Measurements from ENCODE around the gene BRCC3. TPM values are rescaled to one million over a fixed set of nuclear protein-coding genes. Genes with fewer than 3 reads are reported as not detected.
A peak's percentile ranks its signal among the peaks of the same experiment; 100 is the strongest.

The BRCC3 gene
- polyA plus RNA-seq, 1 of the 3 experiments (the other 2 are of a cell fraction): 11.2 TPM

DNA sequence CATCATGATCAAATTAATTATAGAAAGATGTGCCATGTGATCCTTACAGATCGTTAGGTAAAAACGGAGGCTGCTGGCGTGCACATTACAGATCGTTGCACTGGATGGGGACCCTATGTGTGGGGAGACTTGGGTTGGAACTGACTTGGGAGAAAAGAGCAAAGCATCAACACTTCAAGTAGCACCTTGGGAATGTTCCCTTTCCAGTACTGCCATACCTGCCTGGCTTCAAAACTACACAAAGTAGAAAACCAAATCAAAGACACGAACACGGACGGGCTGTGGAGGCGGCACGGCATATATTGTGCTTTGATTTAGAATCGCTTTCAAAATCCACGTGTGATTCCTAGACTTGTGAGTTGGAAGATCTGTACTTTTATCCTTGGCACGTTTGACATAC is 1.3 kb upstream of the BRCC3 start:
- Histone ChIP-seq H3K9me2 (no peaks in the 10 kb centered on the region), H3K4me1 (ENCODE audit: control insufficient read depth in 1 of 2, insufficient read depth in 2 of 2, low read depth in 1 of 2, low read length in 1 of 2) (no peaks in the 10 kb centered on the region; a peak in 2 of 4 replicates), H3K4me2 (peak overlapping the region; percentile 68), H3F3A (replicated peaks; ENCODE audit: insufficient read depth) (peaks cover 5% of the 10 kb centered on the region), H3K4me3 (ENCODE audit: low read depth in 2 of 2, low read length in 1 of 2) (peak overlapping the region; percentile 64), H3K27ac (ENCODE audit: low read depth in 2 of 2, low read length in 1 of 2) (peak overlapping the region in 1 of 2 experiments; percentile 75; a peak in 2 of 4 replicates), H3K36me3 (replicated peaks in 1 of 2; ENCODE audit: control insufficient read depth in 1 of 2, insufficient read depth in 2 of 2, low read length in 1 of 2) (peaks cover 0 to 10% of the 10 kb centered on the region in 2 experiments), H3K9me3 (no peaks in the 10 kb centered on the region), H3K79me2 (ENCODE audit: insufficient read depth) (peaks cover 43% of the 10 kb centered on the region), H2AFZ (ENCODE audit: low read depth) (peak overlapping the region; percentile 60; the same call in 1 of the 2 replicates), H4K20me1 (ENCODE audit: insufficient read depth) (no peaks in the 10 kb centered on the region), H3K9ac (peak overlapping the region; percentile 83), H3K27me3 (ENCODE audit: insufficient read depth) (no peaks in the 10 kb centered on the region)
- POLR2A ChIA-PET: no interaction called here
- CTCF ChIA-PET: interaction anchor here (6.9 kb wide), 1 partner anchor 13 kb away, joined by 35 read pairs; no protein-coding TSS in a partner anchor
- TF ChIP-seq, protein P1, sequence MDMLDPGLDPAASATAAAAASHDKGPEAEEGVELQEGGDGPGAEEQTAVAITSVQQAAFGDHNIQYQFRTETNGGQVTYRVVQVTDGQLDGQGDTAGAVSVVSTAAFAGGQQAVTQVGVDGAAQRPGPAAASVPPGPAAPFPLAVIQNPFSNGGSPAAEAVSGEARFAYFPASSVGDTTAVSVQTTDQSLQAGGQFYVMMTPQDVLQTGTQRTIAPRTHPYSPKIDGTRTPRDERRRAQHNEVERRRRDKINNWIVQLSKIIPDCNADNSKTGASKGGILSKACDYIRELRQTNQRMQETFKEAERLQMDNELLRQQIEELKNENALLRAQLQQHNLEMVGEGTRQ (IDR thresholded peaks at IDR 0.05; ENCODE audit: borderline replicate concordance, low read depth, low read length): no peak
- no peak for TF ChIP-seq MEF2A (IDR thresholded peaks at IDR 0.05; ENCODE audit: borderline replicate concordance, low read depth)
- WGBS (ENCODE audit: low lambda C conversion rate): 6% methylated on average over 12 of the region's 12 CpGs
- no peak for DNase-seq

DNA sequence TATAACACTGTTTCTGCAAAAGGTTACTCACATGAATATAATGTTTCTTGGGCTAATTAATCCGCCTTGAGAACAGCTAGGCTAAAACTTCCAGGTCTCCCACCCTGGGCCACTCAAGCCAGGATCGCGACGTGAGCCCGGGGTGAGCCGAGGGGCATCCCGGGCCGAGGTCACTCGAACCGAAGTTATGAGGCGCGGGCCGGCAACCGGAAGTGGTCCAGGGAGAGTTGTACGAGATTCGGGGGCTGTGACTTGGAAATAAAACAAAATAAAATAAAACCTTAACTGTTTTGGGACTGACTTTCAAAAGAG is 689 bp upstream of the BRCC3 start:
- Histone ChIP-seq H3K79me2 (ENCODE audit: insufficient read depth) (peaks cover 43% of the 10 kb centered on the region), H2AFZ (ENCODE audit: low read depth) (peak overlapping the region; percentile 60; the same call in 1 of the 2 replicates), H4K20me1 (ENCODE audit: insufficient read depth) (no peaks in the 10 kb centered on the region), H3K9ac (peak overlapping the region; percentile 83), H3K27ac (ENCODE audit: low read depth in 2 of 2, low read length in 1 of 2) (peak overlapping the region; percentile 64 to 75), H3K9me2 (no peaks in the 10 kb centered on the region), H3K4me1 (ENCODE audit: control insufficient read depth in 1 of 2, insufficient read depth in 2 of 2, low read depth in 1 of 2, low read length in 1 of 2) (no peaks in the 10 kb centered on the region; a peak in 2 of 4 replicates), H3K36me3 (replicated peaks in 1 of 2; ENCODE audit: control insufficient read depth in 1 of 2, insufficient read depth in 2 of 2, low read length in 1 of 2) (peaks cover 0 to 10% of the 10 kb centered on the region in 2 experiments), H3F3A (replicated peaks; ENCODE audit: insufficient read depth) (peaks cover 5% of the 10 kb centered on the region), H3K9me3 (no peaks in the 10 kb centered on the region), H3K4me3 (ENCODE audit: low read depth in 2 of 2, low read length in 1 of 2) (peak overlapping the region; percentile 64), H3K27me3 (ENCODE audit: insufficient read depth) (no peaks in the 10 kb centered on the region), H3K4me2 (peak overlapping the region; percentile 68)
- ChIA-PET POLR2A (no interaction called here), CTCF (interaction anchor here (6.9 kb wide), 1 partner anchor 14 kb away, joined by 35 read pairs; no protein-coding TSS in a partner anchor)
- peak; percentile 48 for DNase-seq
- 41% methylated on average over 16 of the region's 16 CpGs for WGBS (ENCODE audit: low lambda C conversion rate)
- TF ChIP-seq RCOR1 (IDR thresholded peaks at IDR 0.05; ENCODE audit: low read length) (no peak), CHD2 (IDR thresholded peaks at IDR 0.05; ENCODE audit: low read length, partially characterized antibody) (no peak), IRF3 (IDR thresholded peaks at IDR 0.05; ENCODE audit: low read depth, low read length) (no peak), TCF12 (IDR thresholded peaks at IDR 0.05) (no peak), FOXJ3 (CRISPR knock-in tag; IDR thresholded peaks at IDR 0.05) (no peak), NFIC (IDR thresholded peaks at IDR 0.05; ENCODE audit: borderline replicate concordance) (no peak), EZH2phosphoT487 (IDR thresholded peaks at IDR 0.05; ENCODE audit: borderline replicate concordance, low read depth) (no peak), RXRA (IDR thresholded peaks at IDR 0.05; ENCODE audit: borderline replicate concordance, low read depth) (no peak), GABPA (IDR thresholded peaks at IDR 0.05; ENCODE audit: low read depth) (no peak), JUND (IDR thresholded peaks at IDR 0.05) (no peak), EP300 (IDR thresholded peaks at IDR 0.05; ENCODE audit: borderline replicate concordance in 1 of 2, low read depth in 1 of 2, low read length in 1 of 2) (no peak), REST (IDR thresholded peaks at IDR 0.05; ENCODE audit: low read depth, low read length) (no peak)
- TF ChIP-seq, protein P1 (IDR thresholded peaks at IDR 0.05; ENCODE audit: borderline replicate concordance, low read depth, low read length): no peak
- TF ChIP-seq, protein P2, sequence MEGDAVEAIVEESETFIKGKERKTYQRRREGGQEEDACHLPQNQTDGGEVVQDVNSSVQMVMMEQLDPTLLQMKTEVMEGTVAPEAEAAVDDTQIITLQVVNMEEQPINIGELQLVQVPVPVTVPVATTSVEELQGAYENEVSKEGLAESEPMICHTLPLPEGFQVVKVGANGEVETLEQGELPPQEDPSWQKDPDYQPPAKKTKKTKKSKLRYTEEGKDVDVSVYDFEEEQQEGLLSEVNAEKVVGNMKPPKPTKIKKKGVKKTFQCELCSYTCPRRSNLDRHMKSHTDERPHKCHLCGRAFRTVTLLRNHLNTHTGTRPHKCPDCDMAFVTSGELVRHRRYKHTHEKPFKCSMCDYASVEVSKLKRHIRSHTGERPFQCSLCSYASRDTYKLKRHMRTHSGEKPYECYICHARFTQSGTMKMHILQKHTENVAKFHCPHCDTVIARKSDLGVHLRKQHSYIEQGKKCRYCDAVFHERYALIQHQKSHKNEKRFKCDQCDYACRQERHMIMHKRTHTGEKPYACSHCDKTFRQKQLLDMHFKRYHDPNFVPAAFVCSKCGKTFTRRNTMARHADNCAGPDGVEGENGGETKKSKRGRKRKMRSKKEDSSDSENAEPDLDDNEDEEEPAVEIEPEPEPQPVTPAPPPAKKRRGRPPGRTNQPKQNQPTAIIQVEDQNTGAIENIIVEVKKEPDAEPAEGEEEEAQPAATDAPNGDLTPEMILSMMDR (IDR thresholded peaks at IDR 0.05): no peak
- TF ChIP-seq, protein P3, sequence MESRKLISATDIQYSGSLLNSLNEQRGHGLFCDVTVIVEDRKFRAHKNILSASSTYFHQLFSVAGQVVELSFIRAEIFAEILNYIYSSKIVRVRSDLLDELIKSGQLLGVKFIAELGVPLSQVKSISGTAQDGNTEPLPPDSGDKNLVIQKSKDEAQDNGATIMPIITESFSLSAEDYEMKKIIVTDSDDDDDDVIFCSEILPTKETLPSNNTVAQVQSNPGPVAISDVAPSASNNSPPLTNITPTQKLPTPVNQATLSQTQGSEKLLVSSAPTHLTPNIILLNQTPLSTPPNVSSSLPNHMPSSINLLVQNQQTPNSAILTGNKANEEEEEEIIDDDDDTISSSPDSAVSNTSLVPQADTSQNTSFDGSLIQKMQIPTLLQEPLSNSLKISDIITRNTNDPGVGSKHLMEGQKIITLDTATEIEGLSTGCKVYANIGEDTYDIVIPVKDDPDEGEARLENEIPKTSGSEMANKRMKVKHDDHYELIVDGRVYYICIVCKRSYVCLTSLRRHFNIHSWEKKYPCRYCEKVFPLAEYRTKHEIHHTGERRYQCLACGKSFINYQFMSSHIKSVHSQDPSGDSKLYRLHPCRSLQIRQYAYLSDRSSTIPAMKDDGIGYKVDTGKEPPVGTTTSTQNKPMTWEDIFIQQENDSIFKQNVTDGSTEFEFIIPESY (IDR thresholded peaks at IDR 0.05; ENCODE audit: borderline replicate concordance, low read depth): no peak
